Measurements from ENCODE around the gene THRAP3. TPM values are rescaled to one million over a fixed set of nuclear protein-coding genes. Genes with fewer than 3 reads are reported as not detected.

The THRAP3 gene
- total RNA-seq, 1 experiment from 2014 or later = 160 TPM

- no peak overlapping the region for H3K4me3 Mint-ChIP-seq
- no peaks in the 10 kb centered on the region for H3K4me1 Mint-ChIP-seq
- no peak for ATAC-seq
- TF ChIP-seq PRRX2 (CRISPR knock-in tag; IDR thresholded peaks at IDR 0.05) (no peak), ERG (CRISPR knock-in tag; IDR thresholded peaks at IDR 0.05) (no peak), JUN (CRISPR knock-in tag; IDR thresholded peaks at IDR 0.05) (no peak), EMX1 (CRISPR knock-in tag; IDR thresholded peaks at IDR 0.05) (no peak), CREB1 (CRISPR knock-in tag; IDR thresholded peaks at IDR 0.05) (no peak), ZNF232 (CRISPR knock-in tag; IDR thresholded peaks at IDR 0.05) (no peak), GRHL2 (CRISPR knock-in tag; IDR thresholded peaks at IDR 0.05; ENCODE audit: insufficient replicate concordance, severe bottlenecking) (no peak), ZNF219 (CRISPR knock-in tag; IDR thresholded peaks at IDR 0.05; ENCODE audit: borderline replicate concordance) (no peak), NFE2L1 (CRISPR knock-in tag; IDR thresholded peaks at IDR 0.05) (no peak)
- TF ChIP-seq, protein P1, sequence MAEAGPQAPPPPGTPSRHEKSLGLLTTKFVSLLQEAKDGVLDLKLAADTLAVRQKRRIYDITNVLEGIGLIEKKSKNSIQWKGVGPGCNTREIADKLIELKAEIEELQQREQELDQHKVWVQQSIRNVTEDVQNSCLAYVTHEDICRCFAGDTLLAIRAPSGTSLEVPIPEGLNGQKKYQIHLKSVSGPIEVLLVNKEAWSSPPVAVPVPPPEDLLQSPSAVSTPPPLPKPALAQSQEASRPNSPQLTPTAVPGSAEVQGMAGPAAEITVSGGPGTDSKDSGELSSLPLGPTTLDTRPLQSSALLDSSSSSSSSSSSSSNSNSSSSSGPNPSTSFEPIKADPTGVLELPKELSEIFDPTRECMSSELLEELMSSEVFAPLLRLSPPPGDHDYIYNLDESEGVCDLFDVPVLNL (CRISPR knock-in tag; IDR thresholded peaks at IDR 0.05; ENCODE audit: borderline replicate concordance, low read depth) = no peak
- TF ChIP-seq, protein P2, sequence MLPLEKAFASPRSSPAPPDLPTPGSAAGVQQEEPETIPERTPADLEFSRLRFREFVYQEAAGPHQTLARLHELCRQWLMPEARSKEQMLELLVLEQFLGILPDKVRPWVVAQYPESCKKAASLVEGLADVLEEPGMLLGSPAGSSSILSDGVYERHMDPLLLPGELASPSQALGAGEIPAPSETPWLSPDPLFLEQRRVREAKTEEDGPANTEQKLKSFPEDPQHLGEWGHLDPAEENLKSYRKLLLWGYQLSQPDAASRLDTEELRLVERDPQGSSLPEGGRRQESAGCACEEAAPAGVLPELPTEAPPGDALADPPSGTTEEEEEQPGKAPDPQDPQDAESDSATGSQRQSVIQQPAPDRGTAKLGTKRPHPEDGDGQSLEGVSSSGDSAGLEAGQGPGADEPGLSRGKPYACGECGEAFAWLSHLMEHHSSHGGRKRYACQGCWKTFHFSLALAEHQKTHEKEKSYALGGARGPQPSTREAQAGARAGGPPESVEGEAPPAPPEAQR (CRISPR knock-in tag; IDR thresholded peaks at IDR 0.05) = no peak
- no peaks in the 10 kb centered on the region for H3K9me3 Mint-ChIP-seq
- ChIA-PET CTCF (interaction anchor here (1.7 kb wide), 1 partner anchor 38 kb away, joined by 3 read pairs; no protein-coding TSS in a partner anchor), POLR2A (no interaction called here)
- DNase-seq (ENCODE audit: low spot score) = no peak
- H3K27me3 Mint-ChIP-seq (ENCODE audit: low read depth) = no peaks in the 10 kb centered on the region
- peaks cover 48% of the 10 kb centered on the region for H3K36me3 Mint-ChIP-seq
- peak overlapping the region; percentile 57; the same call in 1 of the 2 replicates for H3K27ac Mint-ChIP-seq
Measured at GRCh38 chr1:36284061-36284460, 59.8 kb downstream of the THRAP3 start.

DNA sequence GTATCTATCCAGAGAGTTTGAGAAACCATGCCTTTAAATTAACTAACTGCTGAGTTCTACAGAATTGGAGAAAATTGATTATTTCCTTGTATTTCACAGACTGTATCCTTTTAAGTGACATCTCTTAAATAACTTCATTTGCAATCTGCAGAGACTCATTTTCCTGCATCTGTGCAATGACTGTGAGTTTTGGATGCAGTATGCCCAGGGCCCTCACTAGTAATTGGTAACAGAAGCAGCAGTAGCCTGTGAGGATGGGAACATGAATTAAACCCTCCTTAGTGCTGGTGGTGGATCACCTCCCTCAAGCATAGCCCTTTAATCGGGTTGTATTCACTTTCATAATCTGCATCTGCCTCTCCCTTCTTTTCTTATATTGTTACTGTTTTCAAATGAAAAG lies 60.3 kb downstream of the THRAP3 start:
- Mint-ChIP-seq H3K36me3 (peaks cover 53% of the 10 kb centered on the region), H3K27ac (peak overlapping the region; percentile 57; the same call in 1 of the 2 replicates), H3K27me3 (ENCODE audit: low read depth) (no peaks in the 10 kb centered on the region), H3K4me3 (no peak overlapping the region), H3K9me3 (no peaks in the 10 kb centered on the region), H3K4me1 (no peaks in the 10 kb centered on the region)
- DNase-seq (ENCODE audit: low spot score) (no peak), ATAC-seq (no peak)
- TF ChIP-seq, protein P1 (CRISPR knock-in tag; IDR thresholded peaks at IDR 0.05; ENCODE audit: borderline replicate concordance, low read depth) = no peak
- TF ChIP-seq, protein P3, sequence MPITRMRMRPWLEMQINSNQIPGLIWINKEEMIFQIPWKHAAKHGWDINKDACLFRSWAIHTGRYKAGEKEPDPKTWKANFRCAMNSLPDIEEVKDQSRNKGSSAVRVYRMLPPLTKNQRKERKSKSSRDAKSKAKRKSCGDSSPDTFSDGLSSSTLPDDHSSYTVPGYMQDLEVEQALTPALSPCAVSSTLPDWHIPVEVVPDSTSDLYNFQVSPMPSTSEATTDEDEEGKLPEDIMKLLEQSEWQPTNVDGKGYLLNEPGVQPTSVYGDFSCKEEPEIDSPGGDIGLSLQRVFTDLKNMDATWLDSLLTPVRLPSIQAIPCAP (CRISPR knock-in tag; IDR thresholded peaks at IDR 0.05) = no peak
- TF ChIP-seq, protein P4, sequence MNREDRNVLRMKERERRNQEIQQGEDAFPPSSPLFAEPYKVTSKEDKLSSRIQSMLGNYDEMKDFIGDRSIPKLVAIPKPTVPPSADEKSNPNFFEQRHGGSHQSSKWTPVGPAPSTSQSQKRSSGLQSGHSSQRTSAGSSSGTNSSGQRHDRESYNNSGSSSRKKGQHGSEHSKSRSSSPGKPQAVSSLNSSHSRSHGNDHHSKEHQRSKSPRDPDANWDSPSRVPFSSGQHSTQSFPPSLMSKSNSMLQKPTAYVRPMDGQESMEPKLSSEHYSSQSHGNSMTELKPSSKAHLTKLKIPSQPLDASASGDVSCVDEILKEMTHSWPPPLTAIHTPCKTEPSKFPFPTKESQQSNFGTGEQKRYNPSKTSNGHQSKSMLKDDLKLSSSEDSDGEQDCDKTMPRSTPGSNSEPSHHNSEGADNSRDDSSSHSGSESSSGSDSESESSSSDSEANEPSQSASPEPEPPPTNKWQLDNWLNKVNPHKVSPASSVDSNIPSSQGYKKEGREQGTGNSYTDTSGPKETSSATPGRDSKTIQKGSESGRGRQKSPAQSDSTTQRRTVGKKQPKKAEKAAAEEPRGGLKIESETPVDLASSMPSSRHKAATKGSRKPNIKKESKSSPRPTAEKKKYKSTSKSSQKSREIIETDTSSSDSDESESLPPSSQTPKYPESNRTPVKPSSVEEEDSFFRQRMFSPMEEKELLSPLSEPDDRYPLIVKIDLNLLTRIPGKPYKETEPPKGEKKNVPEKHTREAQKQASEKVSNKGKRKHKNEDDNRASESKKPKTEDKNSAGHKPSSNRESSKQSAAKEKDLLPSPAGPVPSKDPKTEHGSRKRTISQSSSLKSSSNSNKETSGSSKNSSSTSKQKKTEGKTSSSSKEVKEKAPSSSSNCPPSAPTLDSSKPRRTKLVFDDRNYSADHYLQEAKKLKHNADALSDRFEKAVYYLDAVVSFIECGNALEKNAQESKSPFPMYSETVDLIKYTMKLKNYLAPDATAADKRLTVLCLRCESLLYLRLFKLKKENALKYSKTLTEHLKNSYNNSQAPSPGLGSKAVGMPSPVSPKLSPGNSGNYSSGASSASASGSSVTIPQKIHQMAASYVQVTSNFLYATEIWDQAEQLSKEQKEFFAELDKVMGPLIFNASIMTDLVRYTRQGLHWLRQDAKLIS (CRISPR knock-in tag; IDR thresholded peaks at IDR 0.05; ENCODE audit: borderline replicate concordance) = no peak
- TF ChIP-seq FOXP1 (CRISPR knock-in tag; IDR thresholded peaks at IDR 0.05; ENCODE audit: borderline replicate concordance) (no peak), SMAD4 (CRISPR knock-in tag; IDR thresholded peaks at IDR 0.05) (no peak), ATF1 (CRISPR knock-in tag; IDR thresholded peaks at IDR 0.05) (no peak), ETV6 (CRISPR knock-in tag; IDR thresholded peaks at IDR 0.05) (no peak), USF1 (CRISPR knock-in tag; IDR thresholded peaks at IDR 0.05) (no peak), NR1H2 (CRISPR knock-in tag; IDR thresholded peaks at IDR 0.05) (no peak)
- TF ChIP-seq, protein P5, sequence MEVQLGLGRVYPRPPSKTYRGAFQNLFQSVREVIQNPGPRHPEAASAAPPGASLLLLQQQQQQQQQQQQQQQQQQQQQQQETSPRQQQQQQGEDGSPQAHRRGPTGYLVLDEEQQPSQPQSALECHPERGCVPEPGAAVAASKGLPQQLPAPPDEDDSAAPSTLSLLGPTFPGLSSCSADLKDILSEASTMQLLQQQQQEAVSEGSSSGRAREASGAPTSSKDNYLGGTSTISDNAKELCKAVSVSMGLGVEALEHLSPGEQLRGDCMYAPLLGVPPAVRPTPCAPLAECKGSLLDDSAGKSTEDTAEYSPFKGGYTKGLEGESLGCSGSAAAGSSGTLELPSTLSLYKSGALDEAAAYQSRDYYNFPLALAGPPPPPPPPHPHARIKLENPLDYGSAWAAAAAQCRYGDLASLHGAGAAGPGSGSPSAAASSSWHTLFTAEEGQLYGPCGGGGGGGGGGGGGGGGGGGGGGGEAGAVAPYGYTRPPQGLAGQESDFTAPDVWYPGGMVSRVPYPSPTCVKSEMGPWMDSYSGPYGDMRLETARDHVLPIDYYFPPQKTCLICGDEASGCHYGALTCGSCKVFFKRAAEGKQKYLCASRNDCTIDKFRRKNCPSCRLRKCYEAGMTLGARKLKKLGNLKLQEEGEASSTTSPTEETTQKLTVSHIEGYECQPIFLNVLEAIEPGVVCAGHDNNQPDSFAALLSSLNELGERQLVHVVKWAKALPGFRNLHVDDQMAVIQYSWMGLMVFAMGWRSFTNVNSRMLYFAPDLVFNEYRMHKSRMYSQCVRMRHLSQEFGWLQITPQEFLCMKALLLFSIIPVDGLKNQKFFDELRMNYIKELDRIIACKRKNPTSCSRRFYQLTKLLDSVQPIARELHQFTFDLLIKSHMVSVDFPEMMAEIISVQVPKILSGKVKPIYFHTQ (CRISPR knock-in tag; IDR thresholded peaks at IDR 0.05) = no peak
- ChIA-PET CTCF (interaction anchor here (2.3 kb wide), 1 partner anchor 188 kb away, joined by 22 read pairs; no protein-coding TSS in a partner anchor), POLR2A (no interaction called here)
